WTC11 (cell line): Measurements from ENCODE around the gene DYNLL2.

Source experiments
- CREB1 ChIP-seq: sonication (generic); formaldehyde crosslinking; IDR thresholded peaks from 2 replicates; pipeline ENCODE4 v1.8.0; 2023; ENCODE audit warnings: mild to moderate bottlenecking, missing genetic modification reagents
- ELF4 ChIP-seq: sonication (generic); formaldehyde crosslinking; IDR thresholded peaks from 2 replicates; pipeline ENCODE4 v1.8.1; 2022; ENCODE audit warnings: low read depth, mild to moderate bottlenecking, moderate library complexity, missing genetic modification reagents
- JUN ChIP-seq: sonication (generic); formaldehyde crosslinking; IDR thresholded peaks from 2 replicates; pipeline ENCODE4 v1.8.0; 2023; ENCODE audit warnings: mild to moderate bottlenecking, missing genetic modification reagents
- MXD4 ChIP-seq: fragments of 250-450 bp; sonication (Bioruptor Pico); IDR thresholded peaks from 2 replicates; pipeline ENCODE4 v1.8.0; 2021; ENCODE audit warnings: mild to moderate bottlenecking, moderate library complexity, borderline replicate concordance
- MYBL2 ChIP-seq: sonication (generic); formaldehyde crosslinking; IDR thresholded peaks from 2 replicates; pipeline ENCODE4 v1.8.1; 2023; ENCODE audit warnings: mild to moderate bottlenecking, moderate library complexity, missing genetic modification reagents
- NR1H2 ChIP-seq: sonication (generic); formaldehyde crosslinking; IDR thresholded peaks from 2 replicates; pipeline ENCODE4 v1.9.0; 2021; ENCODE audit warnings: mild to moderate bottlenecking, moderate library complexity, missing genetic modification reagents
- NR3C1 ChIP-seq: sonication (generic); formaldehyde crosslinking; conservative IDR thresholded peaks from 2 replicates; pipeline ENCODE4 v1.8.1; 2023; ENCODE audit warnings: low read depth, mild to moderate bottlenecking, missing genetic modification reagents
- RELA ChIP-seq: sonication (generic); formaldehyde crosslinking; IDR thresholded peaks from 2 replicates; pipeline ENCODE4 v1.8.1; 2022; ENCODE audit warnings: missing genetic modification reagents, mild to moderate bottlenecking, borderline replicate concordance
- SMAD4 ChIP-seq: sonication (generic); formaldehyde crosslinking; IDR thresholded peaks from 2 replicates; pipeline ENCODE4 v1.8.0; 2022; ENCODE audit warnings: mild to moderate bottlenecking, missing genetic modification reagents
- TP53 ChIP-seq: sonication (generic); formaldehyde crosslinking; IDR thresholded peaks from 2 replicates; pipeline ENCODE4 v1.8.1; 2023; ENCODE audit warnings: mild to moderate bottlenecking, missing genetic modification reagents
- ZNF416 ChIP-seq: fragments of 250-450 bp; sonication (Bioruptor Pico); IDR thresholded peaks from 2 replicates; pipeline ENCODE4 v1.9.0; 2021; ENCODE audit warnings: mild to moderate bottlenecking, inconsistent platforms
- TF ChIP-seq, protein P1 (sequence below): fragments of 200-600 bp; IDR thresholded peaks from 2 replicates; pipeline ENCODE4 v1.8.0; 2022; ENCODE audit warnings: antibody characterized with exemption
- TF ChIP-seq, protein P2 (sequence below): sonication (generic); formaldehyde crosslinking; IDR thresholded peaks from 2 replicates; pipeline ENCODE4 v1.8.0; 2022; ENCODE audit warnings: mild to moderate bottlenecking, missing genetic modification reagents

DNA sequence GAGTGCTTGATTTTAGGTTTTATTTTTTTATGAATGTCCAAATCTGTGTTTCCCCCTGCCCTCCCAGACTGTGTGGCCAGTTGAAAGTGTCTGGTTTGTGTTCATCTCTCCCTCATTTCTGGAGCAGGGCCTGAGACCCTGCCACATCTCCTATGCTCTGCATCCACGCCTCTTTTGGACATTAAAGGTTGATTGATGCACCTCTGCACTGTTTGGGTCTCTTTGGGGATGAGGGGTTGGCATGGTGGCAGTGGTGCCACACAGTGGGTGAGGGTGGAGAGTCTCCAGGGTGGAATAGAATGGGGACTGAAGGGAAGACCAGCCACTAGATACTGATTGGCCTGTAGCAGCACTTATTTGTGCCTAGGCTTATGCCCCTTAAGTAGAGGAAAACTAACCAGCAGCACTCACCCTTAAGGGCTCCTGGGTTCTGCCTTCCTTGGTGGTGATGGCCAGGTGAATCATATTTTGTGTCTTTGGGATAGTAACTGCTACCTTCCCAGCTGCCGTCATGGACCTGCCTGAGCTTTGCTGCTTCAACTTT is 7.9 kb downstream of the DYNLL2 start:
- TF ChIP-seq, protein P1, sequence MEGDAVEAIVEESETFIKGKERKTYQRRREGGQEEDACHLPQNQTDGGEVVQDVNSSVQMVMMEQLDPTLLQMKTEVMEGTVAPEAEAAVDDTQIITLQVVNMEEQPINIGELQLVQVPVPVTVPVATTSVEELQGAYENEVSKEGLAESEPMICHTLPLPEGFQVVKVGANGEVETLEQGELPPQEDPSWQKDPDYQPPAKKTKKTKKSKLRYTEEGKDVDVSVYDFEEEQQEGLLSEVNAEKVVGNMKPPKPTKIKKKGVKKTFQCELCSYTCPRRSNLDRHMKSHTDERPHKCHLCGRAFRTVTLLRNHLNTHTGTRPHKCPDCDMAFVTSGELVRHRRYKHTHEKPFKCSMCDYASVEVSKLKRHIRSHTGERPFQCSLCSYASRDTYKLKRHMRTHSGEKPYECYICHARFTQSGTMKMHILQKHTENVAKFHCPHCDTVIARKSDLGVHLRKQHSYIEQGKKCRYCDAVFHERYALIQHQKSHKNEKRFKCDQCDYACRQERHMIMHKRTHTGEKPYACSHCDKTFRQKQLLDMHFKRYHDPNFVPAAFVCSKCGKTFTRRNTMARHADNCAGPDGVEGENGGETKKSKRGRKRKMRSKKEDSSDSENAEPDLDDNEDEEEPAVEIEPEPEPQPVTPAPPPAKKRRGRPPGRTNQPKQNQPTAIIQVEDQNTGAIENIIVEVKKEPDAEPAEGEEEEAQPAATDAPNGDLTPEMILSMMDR = no peak
- TF ChIP-seq, protein P2, sequence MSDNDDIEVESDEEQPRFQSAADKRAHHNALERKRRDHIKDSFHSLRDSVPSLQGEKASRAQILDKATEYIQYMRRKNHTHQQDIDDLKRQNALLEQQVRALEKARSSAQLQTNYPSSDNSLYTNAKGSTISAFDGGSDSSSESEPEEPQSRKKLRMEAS (CRISPR knock-in tag) = no peak
- TF ChIP-seq NR3C1 = no peak
- no peak for TF ChIP-seq MYBL2 (CRISPR knock-in tag)
- TF ChIP-seq CREB1 (CRISPR knock-in tag) = no peak
- no peak for TF ChIP-seq ELF4
- TF ChIP-seq JUN (CRISPR knock-in tag) = no peak
- TF ChIP-seq RELA (CRISPR knock-in tag) = no peak
- no peak for TF ChIP-seq MXD4 (CRISPR knock-in tag)
- TF ChIP-seq TP53 (CRISPR knock-in tag) = no peak
- no peak for TF ChIP-seq ZNF416
- TF ChIP-seq SMAD4 (CRISPR knock-in tag) = no peak
- no peak for TF ChIP-seq NR1H2 (CRISPR knock-in tag)
